Measurements from ENCODE around the gene C1QTNF8. TPM values are rescaled to one million over a fixed set of nuclear protein-coding genes. Genes with fewer than 3 reads are reported as not detected.

Gene C1QTNF8
- total RNA-seq, 1 donor from 2014 or later: not detected

DNA sequence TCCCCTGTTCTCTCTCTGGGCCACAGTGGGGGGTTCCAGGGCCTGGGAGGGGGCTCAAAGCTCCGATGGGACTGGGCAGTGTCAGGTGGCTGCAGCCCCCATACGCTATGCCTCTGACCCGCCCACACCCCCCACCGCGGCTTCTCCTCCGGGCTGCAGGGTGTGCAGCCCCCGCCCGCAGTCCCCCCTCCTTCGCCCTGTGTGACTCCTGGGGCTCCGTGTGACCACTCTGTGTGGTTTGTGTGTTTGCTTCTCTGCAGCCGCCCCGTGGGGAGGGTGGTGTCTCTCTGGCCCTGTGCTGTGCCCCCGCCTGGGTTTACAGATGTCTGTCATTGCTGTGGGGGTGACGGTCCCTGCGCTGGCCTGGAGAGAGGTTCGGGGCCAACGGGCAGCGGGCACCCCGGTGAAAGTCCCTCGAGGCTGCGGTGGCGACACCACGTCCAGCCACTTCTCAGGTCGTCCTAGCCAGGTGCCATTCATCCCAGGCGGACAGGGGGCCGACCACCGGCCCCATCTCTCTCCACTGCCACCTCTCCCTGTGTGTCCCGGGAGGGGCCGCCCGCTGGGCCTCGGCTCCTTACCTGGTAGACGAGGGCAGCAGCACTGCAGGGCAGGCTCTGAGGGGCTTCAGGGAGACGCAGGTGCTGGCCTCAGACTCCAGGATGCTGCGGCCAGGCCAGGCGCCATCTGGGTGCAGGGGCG lies 18.0 kb downstream of the C1QTNF8 start:
- no peak for DNase-seq (ENCODE audit: low read depth)

DNA sequence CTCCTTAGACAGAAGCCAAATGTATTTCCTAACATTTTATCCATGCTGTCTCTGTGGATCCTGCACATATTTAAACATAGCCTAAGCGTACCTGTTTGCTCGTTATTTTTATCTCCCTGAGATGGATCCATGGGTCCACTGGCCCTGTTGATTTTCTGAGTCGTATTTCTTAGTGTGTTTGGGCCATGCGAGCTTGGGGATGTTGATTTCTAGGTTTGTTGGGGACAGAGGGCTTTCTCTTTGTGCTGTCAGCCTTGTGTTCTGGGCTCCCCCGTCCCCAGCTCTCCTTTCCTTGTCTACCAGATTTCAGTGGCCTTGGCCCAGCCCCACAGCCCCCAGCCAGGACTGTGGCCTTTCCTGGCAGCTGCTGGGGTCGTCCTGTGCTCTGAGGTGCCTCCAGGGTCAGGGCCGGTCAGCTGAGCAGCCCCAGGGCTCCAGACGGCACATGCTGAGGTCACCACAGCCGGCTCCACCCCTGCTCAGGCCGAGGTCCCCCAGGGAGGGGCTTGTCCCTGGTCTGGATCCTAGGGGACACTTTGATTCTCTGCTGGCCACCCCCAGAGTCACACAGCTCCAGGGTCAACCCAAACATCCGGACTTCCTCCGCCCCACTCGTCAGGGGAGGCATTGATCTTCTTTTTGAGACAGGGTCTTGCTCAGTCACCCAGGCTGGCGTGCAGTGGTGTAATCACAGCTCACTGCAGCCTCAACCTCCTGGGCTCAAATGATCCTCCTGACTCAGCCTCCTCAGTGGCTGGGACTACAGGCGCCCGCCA lies 19.1 kb downstream of the C1QTNF8 start:
- no peak for DNase-seq (ENCODE audit: low read depth)

DNA sequence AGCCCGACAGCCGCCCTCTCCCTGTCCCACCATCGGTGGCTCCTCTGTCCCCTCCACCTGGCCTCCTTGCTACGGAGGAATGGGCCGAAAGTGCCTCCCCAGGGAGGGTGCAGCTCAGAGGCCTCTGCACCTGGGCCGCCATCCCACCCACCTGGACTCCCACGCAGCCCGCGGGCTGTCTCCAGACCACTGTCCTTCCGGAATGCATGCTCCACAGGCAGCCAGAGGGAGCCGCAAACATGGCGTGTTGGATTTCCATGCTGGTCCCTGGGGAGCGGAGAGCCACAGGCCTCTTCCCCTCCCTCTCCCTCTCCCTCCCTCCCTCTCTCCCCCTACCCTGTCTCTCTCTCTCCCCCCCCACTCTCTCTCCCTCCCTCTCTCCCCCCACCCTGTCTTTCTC lies 20.5 kb downstream of the C1QTNF8 start:
- no peak for DNase-seq (ENCODE audit: low read depth)

DNA sequence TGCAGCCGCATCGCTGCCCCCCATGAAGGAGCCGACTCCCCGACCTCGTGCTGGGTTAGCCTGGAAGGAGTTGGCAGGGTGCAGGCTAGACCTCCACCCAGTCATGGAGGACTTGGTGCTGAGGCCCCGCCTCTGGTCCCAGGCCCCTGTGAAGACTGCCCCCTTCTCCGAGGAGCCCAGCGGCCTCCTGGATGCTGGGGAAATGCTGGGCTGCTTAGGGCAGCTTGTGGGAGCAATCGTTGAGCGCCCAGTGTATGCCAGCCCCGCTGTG lies 21.7 kb downstream of the C1QTNF8 start:
- no peak for DNase-seq (ENCODE audit: low read depth)

DNA sequence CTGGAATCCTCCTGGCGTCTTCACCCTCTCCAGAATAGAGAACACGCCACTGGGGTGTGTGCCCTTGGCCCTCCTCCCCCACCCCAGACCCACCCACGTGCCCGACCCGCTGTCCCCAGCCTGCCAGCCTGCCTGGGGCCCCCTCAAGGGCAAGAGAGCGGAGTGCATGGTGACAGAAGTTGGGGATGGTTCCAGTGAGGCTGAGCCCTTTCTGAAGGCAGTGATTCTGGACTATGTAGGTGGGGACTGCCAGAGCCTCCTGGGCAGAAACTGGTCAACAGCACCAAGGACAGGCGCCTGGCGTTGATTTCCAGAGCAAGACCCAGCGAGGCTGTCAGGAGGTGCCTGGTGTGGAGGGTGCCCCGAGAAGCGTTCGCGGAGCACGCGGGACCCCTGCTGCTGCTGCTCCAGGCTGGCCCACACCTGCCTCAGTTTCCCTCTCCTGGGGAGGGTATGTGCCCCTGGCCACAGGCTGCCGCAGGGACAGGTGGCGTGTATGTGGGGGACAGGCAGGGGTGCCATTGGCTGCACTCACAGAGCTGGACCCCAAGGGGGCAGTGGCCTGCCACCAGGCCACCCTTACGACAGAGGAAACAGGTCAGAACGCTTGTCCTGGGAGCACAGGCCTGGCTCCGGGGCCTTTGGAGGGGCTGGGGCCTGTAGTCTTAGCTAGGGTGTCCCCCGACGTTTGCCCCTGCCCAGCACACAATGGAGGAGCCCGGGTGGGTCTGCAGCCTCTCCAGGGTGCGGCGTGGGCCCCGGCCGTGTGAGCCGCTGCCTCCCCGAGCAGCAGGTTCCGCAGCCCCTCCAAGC lies 22.3 kb downstream of the C1QTNF8 start:
- no peak for DNase-seq (ENCODE audit: low read depth)

DNA sequence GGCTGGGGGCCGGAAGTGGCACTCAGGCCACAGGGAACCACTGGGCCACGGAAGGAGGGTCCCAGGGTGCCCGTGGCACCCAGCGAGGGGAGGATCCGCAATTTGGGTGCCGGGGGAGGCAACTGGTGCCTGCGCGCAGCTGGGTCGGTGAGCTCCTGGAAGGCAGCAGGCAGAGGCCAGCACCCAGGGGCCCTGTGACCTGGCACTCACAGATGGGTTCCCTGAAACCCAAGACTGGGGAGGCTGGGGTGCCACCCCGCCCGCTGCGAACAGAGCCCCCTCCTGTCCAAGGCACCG lies 22.8 kb downstream of the C1QTNF8 start:
- no peak for DNase-seq (ENCODE audit: low read depth)

DNA sequence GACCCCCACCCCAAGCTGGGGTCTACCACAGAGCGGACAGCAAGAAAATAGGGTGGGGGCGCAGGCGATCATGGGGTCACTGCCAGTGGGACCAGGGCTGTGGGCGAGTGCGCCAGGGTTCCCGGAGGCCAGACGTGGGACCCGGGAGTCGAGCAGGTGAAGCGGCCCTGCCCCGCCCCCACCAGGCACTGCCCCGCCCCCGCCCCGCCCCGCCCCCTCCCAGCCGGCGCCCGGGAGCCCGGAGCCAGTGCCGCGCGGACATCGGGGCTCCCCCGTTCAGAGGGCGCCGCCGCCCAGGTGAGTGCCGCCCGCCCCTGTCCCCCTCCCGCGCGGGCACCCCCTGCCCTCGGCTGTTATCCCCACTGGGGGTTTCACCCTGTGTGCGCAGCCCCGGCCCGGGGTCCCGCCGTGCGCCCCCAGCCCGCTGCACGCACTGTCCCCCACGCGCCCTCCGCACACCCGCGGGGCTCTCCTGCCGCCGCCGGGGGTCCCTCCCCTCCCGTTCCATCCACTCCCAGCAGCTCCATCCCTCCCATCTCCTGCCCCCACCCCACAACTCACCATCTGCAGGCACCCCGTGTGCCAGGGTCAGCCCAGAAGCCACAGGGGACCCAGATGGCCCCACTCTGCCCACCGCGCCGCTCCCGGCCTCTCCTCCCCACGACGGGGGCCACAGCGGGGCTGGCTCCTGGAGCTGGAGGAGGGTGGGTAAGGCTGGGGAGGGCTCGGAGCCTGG lies 23.4 kb downstream of the C1QTNF8 start, which contains the start of gene SSTR5:
Gene SSTR5, plus strand, starts transcription at position 222 of the 736 bp plus-strand sequence. CDS start 6,122 bp downstream, outside the sequence.
- DNase-seq (ENCODE audit: low read depth): no peak

DNA sequence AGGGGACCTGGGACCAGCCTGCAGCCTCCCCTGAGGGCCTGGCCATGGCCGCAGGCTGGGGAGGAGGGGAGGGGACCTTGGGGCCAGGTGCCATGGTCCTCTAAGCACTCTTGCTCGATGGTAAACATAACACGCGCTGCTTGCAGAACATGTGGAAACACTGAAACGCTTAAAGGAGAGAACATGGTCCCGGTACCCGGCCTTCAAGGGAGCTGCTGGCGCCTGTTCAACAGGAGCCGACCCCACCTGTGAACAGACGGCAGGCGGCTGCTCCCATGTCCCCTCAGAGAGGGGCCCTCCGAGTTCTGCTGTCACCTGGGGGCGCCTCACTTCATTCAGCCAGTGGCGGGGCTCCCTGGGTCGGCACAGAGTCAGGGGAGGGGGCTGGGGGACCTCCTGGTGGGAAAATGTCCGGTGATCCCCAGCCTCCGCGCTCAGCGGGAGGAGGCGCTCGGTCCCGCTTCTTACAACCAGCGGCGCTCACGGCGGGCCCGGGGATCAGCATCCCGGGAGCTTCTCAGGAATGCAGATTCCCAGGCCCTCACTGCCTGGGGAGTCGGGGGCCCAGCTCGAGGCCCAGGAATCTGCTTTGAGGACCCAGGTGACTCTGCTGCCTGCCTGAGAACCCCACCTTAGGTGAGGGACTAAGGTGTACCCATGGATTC lies 24.4 kb downstream of the C1QTNF8 start:
- DNase-seq (ENCODE audit: low read depth): no peak

DNA sequence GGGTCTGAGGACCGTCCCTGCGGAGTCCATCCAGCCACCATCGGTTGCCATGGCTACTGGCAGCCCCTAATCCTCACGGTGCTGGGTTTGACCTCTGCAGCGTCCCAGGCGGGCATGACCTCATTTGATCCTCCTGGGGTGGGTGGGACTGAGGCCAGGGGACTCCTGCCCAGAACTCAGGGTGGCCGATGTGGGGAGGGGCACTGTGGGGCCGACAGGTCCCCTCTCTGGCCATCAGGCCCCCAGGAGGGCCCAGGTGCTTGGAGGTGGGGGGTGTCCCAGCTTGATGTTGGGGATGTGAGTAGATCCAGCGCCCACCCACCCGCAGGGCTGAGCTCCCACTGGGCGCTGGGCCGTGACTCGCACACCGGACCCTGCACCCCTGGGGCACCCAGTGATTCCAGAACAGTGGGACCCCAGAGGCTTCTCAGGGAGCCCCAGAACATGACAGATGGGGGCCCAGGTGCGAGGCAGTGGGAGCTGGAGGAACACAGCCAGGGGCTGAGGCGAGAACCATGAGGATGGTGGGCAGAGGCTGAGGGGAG lies 25.1 kb downstream of the C1QTNF8 start:
- DNase-seq (ENCODE audit: low read depth): no peak

DNA sequence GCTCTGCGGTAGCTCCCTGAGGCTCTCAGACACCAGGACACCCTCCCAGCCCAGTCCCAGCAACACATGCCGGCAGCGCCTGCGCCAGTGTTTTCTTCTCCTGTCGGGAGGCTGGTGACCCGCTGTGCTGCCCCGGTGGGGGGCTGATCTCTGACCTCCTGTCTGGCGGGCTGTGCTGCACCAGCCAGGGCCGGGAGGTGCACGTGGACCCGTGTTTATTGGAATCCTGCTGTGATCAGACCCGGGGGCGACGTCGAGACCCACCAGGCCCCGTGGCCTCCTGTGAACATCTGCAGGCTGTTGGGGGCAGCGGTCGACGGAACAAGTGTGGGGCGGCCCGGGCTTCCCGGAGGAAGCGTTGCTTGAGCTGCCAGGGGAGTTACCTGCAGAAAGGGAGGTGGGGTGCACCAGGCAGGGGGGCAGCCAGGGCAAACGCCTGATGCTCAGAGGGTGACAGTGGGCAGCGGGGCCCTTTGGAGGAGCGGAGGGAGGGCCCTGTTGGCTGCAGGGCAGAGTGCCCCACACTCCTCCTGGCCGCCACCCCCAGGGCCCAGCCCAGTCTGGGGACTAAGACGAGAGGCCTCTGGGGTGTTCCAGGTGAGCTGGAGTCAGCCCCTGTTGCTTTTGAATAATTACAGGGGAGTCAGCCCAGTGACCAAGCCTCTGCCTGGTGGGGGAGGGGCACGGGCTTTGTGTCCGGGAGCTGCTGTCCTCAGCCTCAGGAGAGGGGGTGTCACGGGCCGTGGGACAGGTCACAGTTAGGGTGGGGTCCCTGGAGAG lies 25.8 kb downstream of the C1QTNF8 start:
- DNase-seq (ENCODE audit: low read depth): no peak

DNA sequence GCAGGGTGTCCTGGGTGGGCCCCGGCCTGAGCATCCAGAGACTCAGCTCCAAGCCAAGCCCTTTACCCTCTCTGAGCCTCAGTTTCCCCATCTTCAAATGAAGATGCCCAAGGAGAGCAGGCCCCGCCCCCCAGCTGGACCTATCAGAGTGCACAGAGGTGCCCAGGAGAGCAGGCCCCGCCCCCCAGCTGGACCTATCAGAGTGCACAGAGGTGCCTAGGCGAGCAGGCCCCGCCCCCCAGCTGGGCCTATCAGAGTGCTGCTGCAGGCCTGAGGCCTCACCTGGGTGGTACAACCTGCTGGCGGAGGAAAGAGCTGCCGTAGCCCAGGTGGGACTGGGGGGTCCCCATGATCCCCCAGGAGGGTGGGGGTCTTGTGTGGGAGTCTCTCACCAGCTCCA lies 26.9 kb downstream of the C1QTNF8 start:
- DNase-seq (ENCODE audit: low read depth): no peak

DNA sequence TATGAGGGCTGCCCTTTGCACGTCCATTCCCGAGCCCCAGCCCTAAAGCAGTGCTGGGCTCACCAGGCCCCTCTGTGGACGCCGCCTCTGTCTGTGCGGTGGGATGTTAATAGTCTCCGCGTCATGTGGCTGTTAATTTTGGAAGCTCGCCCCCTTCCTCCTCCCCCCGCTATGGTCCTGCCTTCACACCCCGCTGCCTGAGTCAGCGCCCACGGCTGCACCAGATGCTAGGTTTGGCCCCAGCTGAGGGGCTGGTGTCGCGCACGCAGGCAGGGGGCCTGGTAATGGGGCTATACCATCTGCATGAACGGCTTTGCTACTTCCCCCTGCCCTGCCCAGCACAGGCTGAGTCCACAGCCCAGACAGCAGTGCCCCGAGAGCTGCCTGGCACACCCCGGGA lies 27.6 kb downstream of the C1QTNF8 start:
- DNase-seq (ENCODE audit: low read depth): no peak

DNA sequence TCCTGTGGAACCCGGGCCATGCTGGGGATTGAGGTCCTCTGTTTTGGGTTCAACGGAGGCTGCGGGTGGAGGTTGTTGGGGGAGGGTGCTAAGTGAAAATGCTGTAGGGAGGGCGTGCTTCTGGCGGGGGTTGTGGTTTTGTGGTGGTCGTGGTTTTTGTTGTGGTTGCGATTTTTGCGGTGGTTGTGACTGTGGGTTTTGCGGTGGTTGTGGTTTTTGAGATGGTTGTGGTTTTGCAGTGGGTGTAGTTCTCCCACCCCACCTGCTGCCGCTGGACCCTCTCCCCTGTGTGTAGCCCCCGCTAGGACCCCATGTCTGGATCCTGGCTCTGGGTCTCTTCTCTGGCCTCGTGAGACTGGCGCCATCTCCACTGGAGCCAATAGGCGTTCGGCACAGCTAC lies 28.4 kb downstream of the C1QTNF8 start:
- DNase-seq (ENCODE audit: low read depth): no peak

DNA sequence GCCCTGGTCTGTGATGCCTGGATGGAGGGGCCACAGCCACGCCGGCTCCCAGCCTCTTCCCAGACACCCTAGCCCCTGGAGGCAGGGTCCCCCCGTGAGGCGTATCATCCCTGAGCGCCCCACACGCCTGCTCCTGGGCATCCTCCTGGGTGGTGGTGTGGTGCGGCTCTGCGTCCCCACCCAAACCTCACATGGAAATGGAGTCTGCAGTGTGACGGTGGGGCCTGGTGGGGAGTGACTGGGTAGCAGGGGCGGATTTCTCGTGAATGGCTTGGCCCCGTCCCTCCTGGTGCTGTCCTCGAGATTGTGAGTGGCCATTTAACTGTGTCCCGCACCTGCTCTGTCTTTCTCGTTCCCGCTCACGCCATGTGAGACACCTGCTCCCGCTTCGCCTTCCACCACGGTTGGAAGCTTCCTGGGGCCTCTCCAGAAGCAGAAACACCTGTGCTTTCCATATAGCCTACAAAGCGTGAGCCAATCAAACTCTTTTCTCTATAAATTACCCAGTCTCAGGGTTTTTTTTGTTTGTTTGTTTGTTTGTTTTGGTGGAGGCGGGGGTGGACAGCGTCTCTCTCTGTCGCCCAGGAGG lies 29.4 kb downstream of the C1QTNF8 start:
- DNase-seq (ENCODE audit: low read depth): no peak

DNA sequence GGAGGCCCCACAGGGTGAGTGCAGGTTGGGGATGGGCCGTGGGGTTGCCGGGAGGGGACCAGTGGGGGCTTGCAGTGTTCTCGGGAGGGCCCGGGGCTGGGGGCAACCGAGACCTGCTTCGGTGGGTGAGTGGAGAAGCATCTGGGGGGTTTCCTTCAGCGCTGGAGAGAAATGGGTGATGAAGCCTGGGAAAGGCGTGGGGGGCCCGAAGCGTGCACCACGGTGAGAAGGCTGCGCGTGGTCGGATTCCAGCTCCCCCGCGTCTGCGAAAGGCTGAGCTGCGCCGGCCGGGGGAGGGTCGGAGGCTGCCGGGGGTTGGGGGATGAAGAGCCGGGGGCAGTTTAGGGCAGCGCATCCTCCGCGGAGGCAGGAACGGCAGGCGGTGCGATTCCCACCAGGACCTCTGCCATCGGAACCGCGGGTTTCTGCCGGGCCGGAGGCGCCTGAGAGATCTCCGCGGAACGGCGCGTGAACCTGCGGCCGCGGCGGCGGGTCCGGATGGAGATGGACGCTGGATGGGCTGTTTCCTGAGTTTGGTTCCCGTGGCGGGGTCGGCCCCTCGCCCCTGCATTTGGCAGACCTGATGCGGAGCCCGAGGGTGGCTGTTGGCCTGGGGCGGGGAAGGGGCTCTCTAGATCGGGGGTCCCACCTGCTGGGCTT lies 30.4 kb downstream of the C1QTNF8 start:
- no peak for DNase-seq (ENCODE audit: low read depth)

DNA sequence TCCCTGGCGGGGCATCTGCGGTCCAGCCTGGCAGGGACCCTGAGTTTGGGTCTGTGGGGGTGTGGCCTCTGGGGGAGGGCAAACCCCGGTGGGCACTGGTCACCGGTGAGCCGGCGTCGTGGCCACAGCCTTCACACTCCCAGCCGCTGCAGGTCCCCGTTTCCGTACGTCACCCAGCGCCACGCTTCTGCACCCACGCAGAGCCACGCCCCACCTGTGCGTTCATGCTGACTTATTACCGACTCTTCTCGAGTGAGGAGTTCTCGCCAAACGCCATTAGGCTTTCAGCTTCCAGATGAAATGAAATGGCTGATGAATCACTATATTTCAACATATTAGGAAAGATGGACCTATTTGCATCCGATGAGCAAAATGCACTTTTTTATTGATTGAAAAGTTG lies 32.3 kb downstream of the C1QTNF8 start:
- no peak for DNase-seq (ENCODE audit: low read depth)

DNA sequence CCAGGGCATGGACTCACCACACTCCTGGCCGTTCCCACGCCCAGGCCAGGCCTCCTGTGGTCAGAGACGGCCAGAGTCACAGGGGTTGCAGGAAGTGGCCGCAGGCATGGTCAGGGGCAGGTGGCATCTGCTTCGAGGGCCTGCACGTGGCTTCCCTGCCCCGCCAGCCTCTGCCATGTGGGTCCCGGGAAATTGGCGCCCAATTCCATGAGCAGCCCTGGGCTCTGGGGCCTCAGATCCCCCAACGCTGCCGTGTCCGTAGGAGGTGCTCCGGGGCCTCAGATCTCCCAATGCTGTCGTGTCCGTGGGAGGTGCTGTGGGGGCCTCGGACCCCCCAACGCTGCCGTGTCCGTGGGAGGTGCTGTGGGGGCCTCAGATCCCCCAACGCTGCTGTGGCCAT lies 33.1 kb downstream of the C1QTNF8 start:
- DNase-seq (ENCODE audit: low read depth): no peak

DNA sequence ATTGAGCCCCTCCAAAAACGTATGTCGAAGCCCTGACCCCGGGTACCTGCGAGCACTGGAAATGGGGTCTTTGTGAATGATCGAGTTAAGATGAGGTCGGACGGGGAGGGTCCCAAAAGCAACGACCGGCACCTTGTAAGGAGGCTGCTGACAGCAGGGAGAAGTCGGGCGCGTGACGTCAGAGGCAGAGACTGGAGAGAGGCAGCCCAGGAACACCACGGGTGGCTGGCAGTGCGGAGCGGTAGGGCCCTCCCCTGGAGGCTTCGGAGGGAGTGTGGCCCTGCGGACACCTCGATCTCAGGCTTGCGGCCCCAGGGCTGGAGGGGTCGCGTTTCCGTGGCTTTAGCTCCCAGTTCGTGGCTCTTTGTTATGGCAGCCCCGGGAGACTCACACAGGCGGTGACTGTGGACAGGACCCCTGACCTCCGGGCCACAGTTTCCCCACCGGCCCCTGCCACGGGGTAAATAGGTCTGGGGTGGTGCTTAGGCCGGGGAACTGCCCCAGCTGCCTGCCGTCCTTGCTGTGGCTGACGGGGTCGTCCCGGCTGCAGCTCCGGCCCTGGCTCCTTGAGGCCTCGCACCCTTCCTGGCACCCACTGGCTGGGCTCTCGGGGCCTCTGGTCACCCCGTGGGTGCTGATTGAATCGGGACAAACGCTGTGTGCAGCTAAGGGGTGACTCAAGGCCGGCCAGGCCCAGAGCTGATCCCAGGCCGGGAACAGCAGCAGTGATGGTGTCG lies 34.1 kb downstream of the C1QTNF8 start:
- no peak for DNase-seq (ENCODE audit: low read depth)
